ENCODE results near the gene MAGI2. TPM values are rescaled to one million over a fixed set of nuclear protein-coding genes. Genes with fewer than 3 reads are reported as not detected.

MAGI2 gene
- total RNA-seq, 1 donor from 2014 or later, result 0.10 TPM

GRCh38 chr7:77980087-77980713 lies 1473.3 kb downstream of the MAGI2 start:
- Mint-ChIP-seq H3K9me3 (no peaks in the 10 kb centered on the region), H3K27me3 (ENCODE audit: insufficient read depth) (no peaks in the 10 kb centered on the region), H3K4me3 (no peak overlapping the region), H3K36me3 (ENCODE audit: low read depth) (no peaks in the 10 kb centered on the region), H3K4me1 (ENCODE audit: low read depth) (no peaks in the 10 kb centered on the region), H3K27ac (no peak overlapping the region)
- intact Hi-C loops (cut with micrococcal nuclease), result no loop called here
- no peak for DNase-seq (ENCODE audit: low spot score)

- Mint-ChIP-seq H3K4me3 (no peak overlapping the region), H3K9me3 (no peaks in the 10 kb centered on the region), H3K4me1 (ENCODE audit: low read depth) (no peaks in the 10 kb centered on the region), H3K27ac (no peak overlapping the region), H3K27me3 (ENCODE audit: insufficient read depth) (no peaks in the 10 kb centered on the region), H3K36me3 (ENCODE audit: low read depth) (no peaks in the 10 kb centered on the region)
- DNase-seq (ENCODE audit: low spot score), result no peak
- intact Hi-C loops (cut with micrococcal nuclease), result no loop called here
Observed at GRCh38 chr7:77979219-77979618, 1474.2 kb downstream of the MAGI2 start.

GRCh38 chr7:77975672-77976480 lies 1477.6 kb downstream of the MAGI2 start:
- no peaks in the 10 kb centered on the region for H3K9me3 Mint-ChIP-seq
- H3K27ac Mint-ChIP-seq, result no peak overlapping the region
- no peak overlapping the region for H3K4me3 Mint-ChIP-seq
- no peaks in the 10 kb centered on the region for H3K27me3 Mint-ChIP-seq (ENCODE audit: insufficient read depth)
- H3K4me1 Mint-ChIP-seq (ENCODE audit: low read depth), result no peaks in the 10 kb centered on the region
- no peaks in the 10 kb centered on the region for H3K36me3 Mint-ChIP-seq (ENCODE audit: low read depth)
- intact Hi-C loops (cut with micrococcal nuclease), result no loop called here
- no peak for DNase-seq (ENCODE audit: low spot score)

- Mint-ChIP-seq H3K27me3 (ENCODE audit: insufficient read depth) (no peaks in the 10 kb centered on the region), H3K36me3 (ENCODE audit: low read depth) (no peaks in the 10 kb centered on the region), H3K27ac (no peak overlapping the region), H3K4me3 (no peak overlapping the region), H3K9me3 (no peaks in the 10 kb centered on the region), H3K4me1 (ENCODE audit: low read depth) (no peaks in the 10 kb centered on the region)
- intact Hi-C loops (cut with micrococcal nuclease), result no loop called here
- DNase-seq (ENCODE audit: low spot score), result no peak
Observed at GRCh38 chr7:77971726-77972125, 1481.7 kb downstream of the MAGI2 start.

- DNase-seq (ENCODE audit: low spot score), result no peak
- Mint-ChIP-seq H3K9me3 (no peaks in the 10 kb centered on the region), H3K27ac (no peak overlapping the region), H3K27me3 (ENCODE audit: insufficient read depth) (no peaks in the 10 kb centered on the region), H3K4me1 (ENCODE audit: low read depth) (no peaks in the 10 kb centered on the region), H3K36me3 (ENCODE audit: low read depth) (peaks cover 2% of the 10 kb centered on the region), H3K4me3 (no peak overlapping the region)
- intact Hi-C loops (cut with micrococcal nuclease), result no loop called here
Observed at GRCh38 chr7:77967429-77967828, 1486.0 kb downstream of the MAGI2 start.

All from activated T-helper 1 cell treated with anti-CD3 and anti-CD28 coated beads, Interleukin-12 subunit alpha, Interleukin-12 subunit beta, Interleukin-2, Interleukin-4 antibody, amounts not matched to agents 30 ng/mL and 10 ng/mL and 1 ng/mL, durations not matched to agents 14 hours and 24 hours and 36 hours (primary cell).